ENCODE results near the gene HIPK2. TPM values are rescaled to one million over a fixed set of nuclear protein-coding genes. Genes with fewer than 3 reads are reported as not detected.

Gene HIPK2
- total and polyA plus RNA-seq, 10 of the 15 experiments (the other 5 are each of a cell fraction or from before 2014, with no cell fraction given), result 1.7 to 39.0 (median 9.4) TPM

DNA sequence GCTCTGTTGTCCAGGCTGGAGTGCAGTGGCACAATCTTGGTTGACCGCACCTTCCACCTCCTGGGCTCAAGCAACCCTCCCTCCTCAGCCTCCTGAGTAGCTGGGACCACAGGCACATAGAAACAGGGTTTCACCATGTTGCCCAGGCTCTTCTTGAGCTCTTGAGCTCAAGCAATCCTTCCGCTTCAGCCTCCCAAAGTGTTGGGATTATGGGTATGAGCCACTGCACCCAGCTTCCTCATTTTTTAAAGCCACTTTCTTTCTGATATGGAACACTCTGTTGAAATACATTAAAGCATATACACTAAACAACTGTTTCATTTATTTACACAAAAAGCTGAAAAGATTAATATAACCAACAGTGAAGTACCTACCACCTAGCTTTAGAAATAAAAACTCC is 137.1 kb downstream of the HIPK2 start:
- Histone ChIP-seq H3K27me3 (replicated peaks in 1 of 2; ENCODE audit: control insufficient read depth in 2 of 2, insufficient read depth in 2 of 2, low read length in 1 of 2) (no peaks in the 10 kb centered on the region), H3K27ac (ENCODE audit: control insufficient read depth, insufficient read depth) (no peak overlapping the region), H3K4me2 (ENCODE audit: control insufficient read depth, insufficient read depth) (no peak overlapping the region), H3K36me3 (ENCODE audit: control insufficient read depth in 2 of 2, insufficient read depth in 2 of 2, low read length in 1 of 2) (peaks cover 4 to 13% of the 10 kb centered on the region in 2 experiments; a peak in 3 of 4 replicates), H3K4me3 (no peak overlapping the region), H3K9me3 (replicated peaks; ENCODE audit: control insufficient read depth, insufficient read depth, low read length) (no peaks in the 10 kb centered on the region), H2AFZ (ENCODE audit: control insufficient read depth, low read depth, low read length) (no peak overlapping the region), H3K79me2 (ENCODE audit: control insufficient read depth, insufficient read depth, low read length) (no peaks in the 10 kb centered on the region), H3K9ac (ENCODE audit: control insufficient read depth, insufficient read depth, low read length) (no peak overlapping the region), H4K20me1 (ENCODE audit: control insufficient read depth, insufficient read depth) (0 out of 2 replicates have a peak, but pooled peaks cover 2% of the 10 kb centered on the region), H3K4me1 (ENCODE audit: control insufficient read depth, insufficient read depth, low read length) (no peaks in the 10 kb centered on the region; the same call in 1 of the 2 replicates)
- ChIA-PET POLR2A (no interaction called here), SMC1A (ENCODE audit: uncharacterized antibody, unreplicated experiment) (interaction anchor here (1.0 to 1.7 kb wide), 3 partner anchors 16 to 363 kb away, joined by 3 to 5 read pairs (median 3); no protein-coding TSS in a partner anchor), RAD21 (ENCODE audit: unreplicated experiment) (interaction anchor here (1.5 kb wide), 1 partner anchor 39 kb away, joined by 3 read pairs; no protein-coding TSS in a partner anchor), CTCF (interaction anchor here (1.0 to 1.8 kb wide), 3 partner anchors 20 to 362 kb away, joined by 3 to 7 read pairs (median 4); no protein-coding TSS in a partner anchor)
- ATAC-seq (no peak), FAIRE-seq (no peak), DNase-seq (ENCODE audit: low read depth, low spot score) (no peak)
- 92% methylated on average over 2 of the region's 2 CpGs for WGBS (ENCODE audit: insufficient coverage, insufficient replicate concordance, low lambda C conversion rate, missing lambda C conversion rate)
- TF ChIP-seq, protein P1, sequence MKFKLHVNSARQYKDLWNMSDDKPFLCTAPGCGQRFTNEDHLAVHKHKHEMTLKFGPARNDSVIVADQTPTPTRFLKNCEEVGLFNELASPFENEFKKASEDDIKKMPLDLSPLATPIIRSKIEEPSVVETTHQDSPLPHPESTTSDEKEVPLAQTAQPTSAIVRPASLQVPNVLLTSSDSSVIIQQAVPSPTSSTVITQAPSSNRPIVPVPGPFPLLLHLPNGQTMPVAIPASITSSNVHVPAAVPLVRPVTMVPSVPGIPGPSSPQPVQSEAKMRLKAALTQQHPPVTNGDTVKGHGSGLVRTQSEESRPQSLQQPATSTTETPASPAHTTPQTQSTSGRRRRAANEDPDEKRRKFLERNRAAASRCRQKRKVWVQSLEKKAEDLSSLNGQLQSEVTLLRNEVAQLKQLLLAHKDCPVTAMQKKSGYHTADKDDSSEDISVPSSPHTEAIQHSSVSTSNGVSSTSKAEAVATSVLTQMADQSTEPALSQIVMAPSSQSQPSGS (IDR thresholded peaks at IDR 0.05; ENCODE audit: low read length), result no peak
- TF ChIP-seq GABPA (IDR thresholded peaks at IDR 0.05; ENCODE audit: low read depth) (no peak), CBFB (IDR thresholded peaks at IDR 0.05; ENCODE audit: low read depth) (no peak), SIX5 (IDR thresholded peaks at IDR 0.05; ENCODE audit: low read depth, low read length, severe bottlenecking) (no peak), FOXM1 (IDR thresholded peaks at IDR 0.05; ENCODE audit: low read depth, low read length) (no peak), SMAD5 (IDR thresholded peaks at IDR 0.05; ENCODE audit: low read depth) (no peak), CHD4 (IDR thresholded peaks at IDR 0.05) (no peak)
- TF ChIP-seq, protein P2, sequence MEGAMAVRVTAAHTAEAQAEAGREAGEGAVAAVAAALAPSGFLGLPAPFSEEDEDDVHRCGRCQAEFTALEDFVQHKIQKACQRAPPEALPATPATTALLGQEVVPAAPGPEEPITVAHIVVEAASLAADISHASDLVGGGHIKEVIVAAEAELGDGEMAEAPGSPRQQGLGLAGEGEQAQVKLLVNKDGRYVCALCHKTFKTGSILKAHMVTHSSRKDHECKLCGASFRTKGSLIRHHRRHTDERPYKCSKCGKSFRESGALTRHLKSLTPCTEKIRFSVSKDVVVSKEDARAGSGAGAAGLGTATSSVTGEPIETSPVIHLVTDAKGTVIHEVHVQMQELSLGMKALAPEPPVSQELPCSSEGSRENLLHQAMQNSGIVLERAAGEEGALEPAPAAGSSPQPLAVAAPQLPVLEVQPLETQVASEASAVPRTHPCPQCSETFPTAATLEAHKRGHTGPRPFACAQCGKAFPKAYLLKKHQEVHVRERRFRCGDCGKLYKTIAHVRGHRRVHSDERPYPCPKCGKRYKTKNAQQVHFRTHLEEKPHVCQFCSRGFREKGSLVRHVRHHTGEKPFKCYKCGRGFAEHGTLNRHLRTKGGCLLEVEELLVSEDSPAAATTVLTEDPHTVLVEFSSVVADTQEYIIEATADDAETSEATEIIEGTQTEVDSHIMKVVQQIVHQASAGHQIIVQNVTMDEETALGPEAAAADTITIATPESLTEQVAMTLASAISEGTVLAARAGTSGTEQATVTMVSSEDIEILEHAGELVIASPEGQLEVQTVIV (IDR thresholded peaks at IDR 0.05; ENCODE audit: borderline replicate concordance, partially characterized antibody), result no peak
- TF ChIP-seq, protein P3, sequence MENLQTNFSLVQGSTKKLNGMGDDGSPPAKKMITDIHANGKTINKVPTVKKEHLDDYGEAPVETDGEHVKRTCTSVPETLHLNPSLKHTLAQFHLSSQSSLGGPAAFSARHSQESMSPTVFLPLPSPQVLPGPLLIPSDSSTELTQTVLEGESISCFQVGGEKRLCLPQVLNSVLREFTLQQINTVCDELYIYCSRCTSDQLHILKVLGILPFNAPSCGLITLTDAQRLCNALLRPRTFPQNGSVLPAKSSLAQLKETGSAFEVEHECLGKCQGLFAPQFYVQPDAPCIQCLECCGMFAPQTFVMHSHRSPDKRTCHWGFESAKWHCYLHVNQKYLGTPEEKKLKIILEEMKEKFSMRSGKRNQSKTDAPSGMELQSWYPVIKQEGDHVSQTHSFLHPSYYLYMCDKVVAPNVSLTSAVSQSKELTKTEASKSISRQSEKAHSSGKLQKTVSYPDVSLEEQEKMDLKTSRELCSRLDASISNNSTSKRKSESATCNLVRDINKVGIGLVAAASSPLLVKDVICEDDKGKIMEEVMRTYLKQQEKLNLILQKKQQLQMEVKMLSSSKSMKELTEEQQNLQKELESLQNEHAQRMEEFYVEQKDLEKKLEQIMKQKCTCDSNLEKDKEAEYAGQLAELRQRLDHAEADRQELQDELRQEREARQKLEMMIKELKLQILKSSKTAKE (IDR thresholded peaks at IDR 0.05; ENCODE audit: low read depth, poor library complexity, severe bottlenecking), result no peak
- TF ChIP-seq, protein P4, sequence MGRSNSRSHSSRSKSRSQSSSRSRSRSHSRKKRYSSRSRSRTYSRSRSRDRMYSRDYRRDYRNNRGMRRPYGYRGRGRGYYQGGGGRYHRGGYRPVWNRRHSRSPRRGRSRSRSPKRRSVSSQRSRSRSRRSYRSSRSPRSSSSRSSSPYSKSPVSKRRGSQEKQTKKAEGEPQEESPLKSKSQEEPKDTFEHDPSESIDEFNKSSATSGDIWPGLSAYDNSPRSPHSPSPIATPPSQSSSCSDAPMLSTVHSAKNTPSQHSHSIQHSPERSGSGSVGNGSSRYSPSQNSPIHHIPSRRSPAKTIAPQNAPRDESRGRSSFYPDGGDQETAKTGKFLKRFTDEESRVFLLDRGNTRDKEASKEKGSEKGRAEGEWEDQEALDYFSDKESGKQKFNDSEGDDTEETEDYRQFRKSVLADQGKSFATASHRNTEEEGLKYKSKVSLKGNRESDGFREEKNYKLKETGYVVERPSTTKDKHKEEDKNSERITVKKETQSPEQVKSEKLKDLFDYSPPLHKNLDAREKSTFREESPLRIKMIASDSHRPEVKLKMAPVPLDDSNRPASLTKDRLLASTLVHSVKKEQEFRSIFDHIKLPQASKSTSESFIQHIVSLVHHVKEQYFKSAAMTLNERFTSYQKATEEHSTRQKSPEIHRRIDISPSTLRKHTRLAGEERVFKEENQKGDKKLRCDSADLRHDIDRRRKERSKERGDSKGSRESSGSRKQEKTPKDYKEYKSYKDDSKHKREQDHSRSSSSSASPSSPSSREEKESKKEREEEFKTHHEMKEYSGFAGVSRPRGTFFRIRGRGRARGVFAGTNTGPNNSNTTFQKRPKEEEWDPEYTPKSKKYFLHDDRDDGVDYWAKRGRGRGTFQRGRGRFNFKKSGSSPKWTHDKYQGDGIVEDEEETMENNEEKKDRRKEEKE (IDR thresholded peaks at IDR 0.05), result no peak
- TF ChIP-seq, protein P5, sequence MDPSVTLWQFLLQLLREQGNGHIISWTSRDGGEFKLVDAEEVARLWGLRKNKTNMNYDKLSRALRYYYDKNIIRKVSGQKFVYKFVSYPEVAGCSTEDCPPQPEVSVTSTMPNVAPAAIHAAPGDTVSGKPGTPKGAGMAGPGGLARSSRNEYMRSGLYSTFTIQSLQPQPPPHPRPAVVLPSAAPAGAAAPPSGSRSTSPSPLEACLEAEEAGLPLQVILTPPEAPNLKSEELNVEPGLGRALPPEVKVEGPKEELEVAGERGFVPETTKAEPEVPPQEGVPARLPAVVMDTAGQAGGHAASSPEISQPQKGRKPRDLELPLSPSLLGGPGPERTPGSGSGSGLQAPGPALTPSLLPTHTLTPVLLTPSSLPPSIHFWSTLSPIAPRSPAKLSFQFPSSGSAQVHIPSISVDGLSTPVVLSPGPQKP (IDR thresholded peaks at IDR 0.05; ENCODE audit: low read depth, low read length), result no peak
- intact Hi-C loops (cut with micrococcal nuclease; ENCODE audit: unreplicated experiment) (no loop called here), in situ Hi-C loops (cut with MboI) (loop anchor here (5.0 kb wide), 1 partner anchor 362 kb away; no protein-coding TSS in a partner anchor)
- no TSS peak for BruUV-seq (replicated peaks)

All from GM12878 (cell line).